ENCODE measurements around the gene ECSCR.
"Not testable (repeated sequence)": the region's sequence is repeated elsewhere in the genome, so short reads cannot be mapped to it uniquely, and the experiment has no call there.

DNA sequence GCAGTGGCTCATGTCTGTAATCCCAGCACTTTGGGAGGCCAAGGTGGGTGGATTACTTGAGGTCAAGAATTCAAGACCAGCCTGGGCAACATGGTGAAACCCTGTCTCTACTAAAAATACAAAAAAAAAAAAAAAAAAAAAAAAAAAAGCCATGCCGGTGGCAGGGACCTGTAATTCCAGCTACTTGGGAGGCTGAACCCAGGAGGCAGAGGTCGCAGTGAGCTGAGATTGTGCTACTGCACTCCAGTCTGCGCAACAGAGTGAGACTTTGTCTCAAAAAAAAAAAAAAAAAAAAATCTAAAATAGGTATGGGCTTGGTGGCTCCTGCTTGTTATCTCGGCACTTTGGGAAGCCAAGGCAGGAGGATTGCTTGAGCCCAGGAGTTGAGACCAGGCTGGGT, 17.2 kb upstream of the ECSCR start:
- not testable (repeated sequence) for TF ChIP-seq EZH2 (IDR thresholded peaks at IDR 0.05)
- TF ChIP-seq, protein P1, sequence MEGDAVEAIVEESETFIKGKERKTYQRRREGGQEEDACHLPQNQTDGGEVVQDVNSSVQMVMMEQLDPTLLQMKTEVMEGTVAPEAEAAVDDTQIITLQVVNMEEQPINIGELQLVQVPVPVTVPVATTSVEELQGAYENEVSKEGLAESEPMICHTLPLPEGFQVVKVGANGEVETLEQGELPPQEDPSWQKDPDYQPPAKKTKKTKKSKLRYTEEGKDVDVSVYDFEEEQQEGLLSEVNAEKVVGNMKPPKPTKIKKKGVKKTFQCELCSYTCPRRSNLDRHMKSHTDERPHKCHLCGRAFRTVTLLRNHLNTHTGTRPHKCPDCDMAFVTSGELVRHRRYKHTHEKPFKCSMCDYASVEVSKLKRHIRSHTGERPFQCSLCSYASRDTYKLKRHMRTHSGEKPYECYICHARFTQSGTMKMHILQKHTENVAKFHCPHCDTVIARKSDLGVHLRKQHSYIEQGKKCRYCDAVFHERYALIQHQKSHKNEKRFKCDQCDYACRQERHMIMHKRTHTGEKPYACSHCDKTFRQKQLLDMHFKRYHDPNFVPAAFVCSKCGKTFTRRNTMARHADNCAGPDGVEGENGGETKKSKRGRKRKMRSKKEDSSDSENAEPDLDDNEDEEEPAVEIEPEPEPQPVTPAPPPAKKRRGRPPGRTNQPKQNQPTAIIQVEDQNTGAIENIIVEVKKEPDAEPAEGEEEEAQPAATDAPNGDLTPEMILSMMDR (IDR thresholded peaks at IDR 0.05) = not testable (repeated sequence)

Data from neural progenitor cell (in vitro differentiated cells).